Measurements from ENCODE around the gene CTXN1.
A peak's percentile ranks its signal among the peaks of the same experiment; 100 is the strongest.
"Not testable (repeated sequence)": the region's sequence is repeated elsewhere in the genome, so short reads cannot be mapped to it uniquely, and the experiment has no call there.

CTXN1 gene

DNA sequence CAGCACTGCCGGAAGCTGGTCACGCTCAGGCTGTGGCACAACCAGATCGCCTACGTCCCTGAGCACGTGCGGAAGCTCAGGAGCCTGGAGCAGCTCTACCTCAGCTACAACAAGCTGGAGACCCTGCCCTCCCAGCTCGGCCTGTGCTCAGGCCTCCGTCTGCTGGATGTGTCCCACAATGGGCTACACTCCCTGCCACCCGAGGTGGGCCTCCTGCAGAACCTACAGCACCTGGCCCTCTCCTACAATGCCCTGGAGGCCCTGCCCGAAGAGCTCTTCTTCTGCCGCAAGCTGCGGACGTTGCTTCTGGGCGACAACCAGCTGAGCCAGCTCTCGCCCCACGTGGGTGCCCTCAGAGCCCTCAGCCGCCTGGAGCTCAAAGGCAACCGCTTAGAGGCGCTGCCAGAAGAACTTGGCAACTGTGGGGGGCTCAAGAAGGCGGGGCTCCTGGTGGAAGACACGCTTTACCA, 25.5 kb downstream of the CTXN1 start:
- DNase-seq: no peak
- no peak for ATAC-seq

DNA sequence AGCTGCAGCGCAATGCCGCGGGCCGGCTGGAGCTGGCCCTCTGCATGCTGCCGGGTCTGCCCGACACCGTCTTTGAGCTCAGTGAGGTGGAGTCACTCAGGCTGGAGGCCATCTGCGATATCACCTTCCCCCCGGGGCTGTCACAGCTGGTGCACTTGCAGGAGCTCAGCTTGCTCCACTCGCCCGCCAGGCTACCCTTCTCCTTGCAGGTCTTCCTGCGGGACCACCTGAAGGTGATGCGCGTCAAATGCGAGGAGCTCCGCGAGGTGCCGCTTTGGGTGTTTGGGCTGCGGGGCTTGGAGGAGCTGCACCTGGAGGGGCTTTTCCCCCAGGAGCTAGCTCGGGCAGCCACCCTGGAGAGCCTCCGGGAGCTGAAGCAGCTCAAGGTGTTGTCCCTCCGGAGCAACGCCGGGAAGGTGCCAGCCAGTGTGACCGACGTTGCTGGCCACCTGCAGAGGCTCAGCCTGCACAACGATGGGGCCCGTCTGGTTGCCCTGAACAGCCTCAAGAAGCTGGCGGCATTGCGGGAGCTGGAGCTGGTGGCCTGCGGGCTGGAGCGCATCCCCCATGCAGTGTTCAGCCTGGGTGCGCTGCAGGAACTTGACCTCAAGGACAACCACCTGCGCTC, 26.1 kb downstream of the CTXN1 start:
- DNase-seq (no peak), ATAC-seq (no peak)

DNA sequence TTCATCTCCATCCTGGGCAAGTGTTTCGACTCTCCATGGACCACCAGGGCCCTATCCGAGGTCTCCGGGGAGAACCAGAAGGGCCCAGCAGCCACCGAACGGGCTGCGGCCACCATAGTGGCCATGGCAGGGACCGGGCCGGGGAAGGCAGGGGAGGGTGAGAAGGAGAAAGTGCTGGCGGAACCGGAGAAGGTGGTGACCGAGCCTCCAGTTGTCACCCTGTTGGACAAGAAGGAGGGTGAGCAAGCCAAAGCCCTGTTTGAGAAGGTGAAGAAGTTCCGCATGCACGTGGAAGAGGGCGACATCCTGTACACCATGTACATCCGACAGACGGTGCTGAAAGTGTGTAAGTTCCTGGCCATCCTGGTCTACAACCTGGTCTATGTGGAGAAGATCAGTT, 27.0 kb downstream of the CTXN1 start:
- DNase-seq: no peak

DNA sequence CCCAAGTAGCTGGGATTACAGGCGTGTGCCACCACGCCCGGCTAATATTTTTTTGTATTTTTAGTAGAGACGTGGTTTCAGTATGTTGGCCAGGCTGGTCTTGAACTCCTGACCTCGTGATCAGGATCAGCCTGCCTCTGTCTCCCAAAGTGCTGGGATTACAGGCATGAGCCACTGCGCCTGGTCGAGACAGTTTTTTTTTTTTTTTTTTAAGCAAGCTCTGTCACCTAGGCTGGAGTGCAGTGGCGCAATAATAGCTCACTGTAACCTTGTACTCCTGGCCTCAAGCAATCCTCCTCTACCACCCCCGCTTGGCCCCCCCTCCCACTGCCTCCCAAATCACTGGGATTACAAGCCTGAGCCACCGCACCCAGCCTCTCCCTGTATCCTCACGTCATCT, 28.6 kb downstream of the CTXN1 start:
- DNase-seq: no peak
- ATAC-seq: no peak

More for the DNA sequence above, 27.0 kb downstream of the CTXN1 start:
- no peak for ATAC-seq

DNA sequence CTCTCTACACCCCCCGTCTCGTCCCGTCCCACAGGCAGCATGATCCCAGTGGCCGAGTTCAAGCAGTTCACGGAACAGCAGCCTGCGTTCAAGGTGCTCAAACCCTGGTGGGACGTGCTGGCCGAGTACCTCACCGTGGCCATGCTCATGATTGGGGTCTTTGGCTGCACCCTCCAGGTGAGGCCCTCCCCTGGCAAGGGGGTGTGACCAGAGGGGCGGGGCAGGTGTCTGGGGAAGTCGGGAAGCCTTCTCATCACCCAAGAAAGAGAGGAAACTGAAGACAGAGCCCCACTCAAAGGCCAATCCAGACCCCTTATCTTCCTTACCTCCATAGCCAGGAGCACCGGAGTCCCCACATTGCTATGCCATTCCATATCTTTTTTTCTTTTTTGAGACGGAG, 30.4 kb downstream of the CTXN1 start:
- ATAC-seq (no peak), DNase-seq (no peak)

DNA sequence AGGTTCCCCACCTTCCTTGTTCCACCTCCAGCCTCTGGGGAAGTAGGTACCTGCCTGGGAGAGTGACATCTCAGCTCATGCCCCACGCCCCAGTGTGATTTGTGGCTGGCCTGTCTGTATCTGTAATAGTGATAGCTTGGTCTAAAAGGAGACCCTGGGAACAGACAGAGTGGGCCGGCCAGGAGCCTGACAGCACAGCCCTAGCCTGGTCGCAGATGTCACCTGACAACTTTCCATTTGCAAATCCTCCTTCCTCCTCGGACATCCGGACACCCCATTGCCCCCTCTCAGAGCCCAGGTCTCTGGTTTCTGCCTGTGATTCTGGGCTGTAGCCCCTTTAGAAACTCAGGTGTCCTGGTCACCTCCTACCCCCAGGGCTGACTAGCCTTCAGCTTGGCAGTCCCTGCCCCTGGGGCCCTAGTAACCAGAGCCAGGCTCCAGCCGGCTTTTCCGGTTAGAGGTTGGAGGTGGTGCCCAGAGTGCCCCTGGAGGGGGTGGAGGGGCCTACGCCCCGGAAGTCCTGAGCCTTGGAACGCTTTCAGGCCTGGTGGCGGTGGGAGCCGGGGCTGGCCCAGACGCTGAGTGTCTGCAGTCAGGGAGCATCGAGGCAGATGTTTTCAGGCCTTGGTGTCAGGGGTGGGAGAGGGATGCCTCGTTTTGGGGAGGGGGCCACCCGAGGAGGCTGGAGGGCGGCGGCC, 31.2 kb downstream of the CTXN1 start:
- ATAC-seq: no peak
- DNase-seq: no peak

DNA sequence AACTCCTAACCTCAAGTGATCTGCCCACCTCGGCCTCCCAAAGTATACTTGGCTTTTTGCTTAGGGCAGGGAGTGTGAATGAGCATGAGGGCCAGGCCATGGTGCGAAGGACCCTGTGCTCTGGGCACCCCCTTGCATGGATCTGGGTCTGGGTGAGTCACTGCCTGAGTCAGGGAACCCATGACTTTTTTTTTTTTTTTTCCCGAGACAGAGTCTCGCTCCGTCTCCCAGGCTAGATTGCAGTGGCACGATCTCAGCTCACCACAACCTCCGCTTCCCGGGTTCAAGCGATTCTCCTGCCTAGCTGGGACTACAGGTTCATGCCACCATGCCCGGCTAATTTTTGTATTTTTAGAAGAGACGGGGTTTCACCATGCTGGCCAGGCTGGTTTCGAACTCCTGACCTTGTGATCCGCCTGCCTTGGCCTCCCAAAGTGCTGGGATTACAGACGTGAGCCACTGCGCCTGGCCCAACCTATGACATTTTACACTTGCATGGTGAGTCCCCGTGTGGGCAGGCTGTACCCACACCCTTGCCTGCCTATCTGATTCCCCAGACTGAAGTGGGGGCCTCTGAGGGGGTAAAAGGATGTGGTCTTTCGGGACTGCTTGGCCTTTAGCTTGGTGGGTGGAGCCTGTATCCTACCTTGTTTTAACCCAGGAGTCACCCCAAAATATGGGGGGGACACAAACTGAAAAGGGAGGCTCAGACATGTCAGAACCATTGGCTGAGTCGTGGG, 32.4 kb downstream of the CTXN1 start:
- DNase-seq: not testable (repeated sequence)
- ATAC-seq: peak; percentile 60

DNA sequence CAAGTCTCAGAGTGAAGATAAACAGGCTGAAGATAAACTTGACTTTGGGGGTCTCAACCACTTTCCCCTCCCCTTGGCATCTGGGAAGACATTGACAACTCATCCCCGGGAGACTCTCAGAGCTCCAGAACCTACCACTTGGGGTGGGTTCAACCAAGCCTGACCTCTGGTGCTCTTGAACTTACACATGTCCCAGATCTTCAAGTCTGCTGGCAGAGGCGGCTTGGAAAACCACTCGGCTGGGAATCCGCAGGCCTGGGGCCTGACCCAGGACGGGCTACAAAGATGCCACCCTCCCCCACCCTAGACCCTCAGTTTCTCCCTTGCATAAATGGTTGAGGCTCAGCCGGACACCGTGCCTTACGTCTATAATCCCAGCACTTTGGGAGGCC, 37.1 kb downstream of the CTXN1 start:
- ATAC-seq: no peak
- no peak for DNase-seq

DNA sequence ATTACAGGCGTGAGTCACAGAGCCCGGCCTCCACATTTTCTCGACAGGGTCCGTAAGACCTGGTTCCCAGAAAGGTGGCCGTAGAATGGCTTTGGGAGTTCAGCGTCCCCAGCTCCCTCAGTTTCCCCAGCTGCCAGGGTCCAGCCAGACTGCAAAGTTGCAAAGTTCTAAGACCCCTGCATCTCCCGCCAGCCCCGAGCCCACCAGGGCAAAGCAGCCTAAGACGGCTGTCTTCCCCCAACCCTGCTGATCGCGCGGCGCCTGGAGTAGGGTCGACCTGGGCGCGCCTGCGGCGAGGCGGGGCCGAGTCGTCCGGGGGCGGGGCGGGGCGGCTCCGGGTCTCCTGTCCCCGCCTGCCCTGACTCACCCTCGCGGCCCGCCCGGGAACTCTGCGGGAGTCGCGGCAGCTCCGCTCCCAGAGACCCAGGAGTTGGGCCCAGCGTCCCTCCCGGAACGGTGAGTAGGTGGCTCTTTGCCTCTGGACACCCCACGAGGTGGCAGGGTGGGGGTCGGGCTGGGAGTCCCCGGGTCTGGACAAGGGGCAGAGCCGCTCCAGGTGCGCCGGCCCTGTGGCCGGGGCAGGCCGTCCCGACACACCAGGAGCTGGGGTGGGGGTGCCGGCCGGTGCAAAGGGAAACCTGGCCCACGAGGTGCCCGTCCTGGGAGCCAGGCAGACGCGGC, 37.6 kb downstream of the CTXN1 start, which contains the start of gene LRRC8E:
Gene LRRC8E (plus strand): TSS at position 366 of the 681 bp plus-strand sequence. CDS start 7,094 bp downstream, outside the sequence.
- DNase-seq: peak; percentile 67
- peak; percentile 75 for ATAC-seq

DNA sequence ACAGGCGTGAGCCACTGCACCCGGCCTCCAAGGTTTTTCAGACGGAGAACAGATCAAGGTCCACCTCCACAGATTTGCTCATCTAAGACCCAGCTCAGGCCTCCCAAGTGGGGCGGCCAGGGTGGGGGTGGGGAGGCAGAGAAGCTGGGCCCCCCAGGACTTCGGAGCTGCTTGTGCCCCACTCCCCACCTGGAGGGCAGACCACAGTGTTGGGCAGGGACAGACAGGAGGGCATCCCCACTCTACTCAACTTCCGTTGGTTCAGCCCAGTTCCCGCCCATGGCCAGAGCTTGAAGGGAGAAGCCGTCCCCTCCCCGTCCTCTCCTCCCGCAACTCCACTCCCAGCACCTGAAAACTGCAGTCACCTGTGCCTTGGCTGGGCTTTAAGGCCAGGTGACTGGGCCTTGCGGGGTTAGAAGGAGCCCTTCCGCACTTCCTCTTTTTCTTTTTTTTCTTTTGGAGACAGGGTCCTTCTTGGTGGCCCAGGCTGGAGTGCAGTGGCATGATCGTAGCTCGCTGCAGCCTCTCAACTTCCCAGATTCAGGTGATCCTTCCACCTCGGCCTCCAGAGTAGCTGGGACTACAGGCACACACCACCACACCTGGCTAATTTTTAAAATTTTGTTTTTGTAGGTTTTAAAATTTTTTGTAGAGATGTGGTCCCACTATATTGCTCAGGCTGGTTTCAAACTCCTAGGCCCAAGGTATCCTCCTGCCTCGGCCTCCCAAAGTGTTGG, 38.4 kb downstream of the CTXN1 start:
- DNase-seq (no peak), ATAC-seq (no peak)

DNA sequence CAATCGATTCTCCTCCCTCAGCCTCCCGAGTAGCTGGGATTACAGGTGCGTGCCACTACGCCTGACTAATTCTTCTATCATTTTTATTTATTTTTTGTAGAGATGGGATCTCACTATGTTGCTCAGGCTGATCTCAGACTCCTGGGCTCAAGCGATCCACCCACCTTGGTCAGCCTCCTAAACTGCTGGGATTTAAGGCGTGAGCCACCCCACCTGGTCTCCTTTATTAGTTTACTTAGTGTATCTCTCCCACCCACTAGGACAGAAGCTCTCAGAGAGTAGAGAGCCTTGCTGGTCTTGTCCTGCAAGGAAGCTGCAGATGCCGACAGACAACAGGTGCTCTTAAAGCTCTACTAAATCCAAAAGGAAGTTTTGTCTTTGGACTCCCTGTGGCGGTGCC, 40.1 kb downstream of the CTXN1 start:
- no peak for ATAC-seq
- DNase-seq: no peak

DNA sequence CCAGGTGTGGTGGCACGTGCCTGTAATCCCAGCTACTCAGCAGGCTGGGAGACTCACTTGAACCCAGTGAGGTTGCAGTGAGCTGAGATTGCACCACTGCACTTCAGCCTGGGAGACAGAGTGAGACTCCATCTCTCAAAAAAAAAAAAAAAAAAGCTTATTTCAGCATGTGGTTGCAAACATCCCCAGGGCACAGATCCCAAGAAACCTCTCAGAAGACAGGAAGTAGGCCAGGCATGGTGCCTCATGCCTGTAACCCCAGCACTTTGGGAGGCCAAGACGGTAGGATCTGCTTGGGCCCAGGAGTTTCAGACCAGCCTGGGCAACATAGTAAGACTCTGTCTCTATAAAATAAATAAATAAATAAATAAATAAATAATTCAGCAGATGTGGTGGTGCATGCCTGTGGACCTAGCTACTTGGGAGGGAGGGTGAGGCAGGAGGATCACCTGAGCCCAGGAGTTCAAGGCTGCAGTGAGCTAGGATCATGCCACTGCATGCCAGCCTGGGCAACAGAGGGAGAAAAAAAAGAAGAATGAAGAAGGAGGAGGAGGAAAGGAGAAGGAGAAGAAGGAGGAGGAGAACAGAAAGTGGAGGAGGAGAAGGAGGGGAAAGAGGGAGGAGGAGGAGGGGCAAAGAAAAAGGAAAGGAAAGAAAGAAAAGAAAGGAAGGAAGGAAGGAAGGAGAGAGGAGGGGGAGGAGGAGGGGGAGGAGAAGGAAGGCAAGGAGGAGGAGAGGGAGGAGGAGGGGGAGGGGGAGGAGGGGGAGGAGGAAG, 42.0 kb downstream of the CTXN1 start:
- ATAC-seq: no peak
- no peak for DNase-seq

DNA sequence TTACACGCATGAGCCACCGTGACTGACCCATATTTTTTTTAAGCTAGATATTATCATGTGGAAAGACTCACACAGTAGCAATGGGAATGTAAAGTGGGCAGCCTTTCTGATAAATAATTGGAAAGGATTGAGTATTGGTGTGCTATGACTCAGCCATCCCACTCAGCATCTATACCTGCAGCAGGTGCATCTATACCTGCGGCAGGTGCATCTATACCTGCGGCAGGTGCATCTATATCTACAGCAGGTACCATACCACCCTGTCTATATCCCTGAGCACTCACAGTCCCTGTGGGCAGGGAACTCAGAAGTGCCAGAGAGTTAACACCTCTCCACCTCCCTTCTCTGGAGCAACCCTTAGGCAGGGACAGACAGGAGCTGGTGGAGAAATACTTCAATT, 42.8 kb downstream of the CTXN1 start:
- ATAC-seq: no peak
- DNase-seq: no peak

DNA sequence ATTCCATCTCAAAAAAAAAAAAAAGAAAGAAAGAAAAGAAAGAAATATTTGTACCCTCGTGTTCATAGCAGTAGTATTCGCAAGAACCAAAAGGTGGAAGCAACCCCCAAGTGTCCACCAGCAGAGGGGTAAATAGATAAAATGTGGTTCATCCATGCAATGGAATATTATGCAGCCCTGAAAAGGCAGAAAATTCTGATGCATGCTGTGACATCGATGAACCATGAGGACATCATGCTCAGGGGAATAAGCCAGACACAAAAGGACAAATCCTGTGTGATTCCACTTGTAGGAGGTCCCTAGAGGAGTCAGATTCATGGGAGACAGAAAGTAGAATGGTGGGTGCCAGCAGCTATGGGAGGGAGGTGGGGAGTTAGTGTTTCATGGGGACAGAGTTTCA, 44.0 kb downstream of the CTXN1 start:
- ATAC-seq (no peak), DNase-seq (no peak)

DNA sequence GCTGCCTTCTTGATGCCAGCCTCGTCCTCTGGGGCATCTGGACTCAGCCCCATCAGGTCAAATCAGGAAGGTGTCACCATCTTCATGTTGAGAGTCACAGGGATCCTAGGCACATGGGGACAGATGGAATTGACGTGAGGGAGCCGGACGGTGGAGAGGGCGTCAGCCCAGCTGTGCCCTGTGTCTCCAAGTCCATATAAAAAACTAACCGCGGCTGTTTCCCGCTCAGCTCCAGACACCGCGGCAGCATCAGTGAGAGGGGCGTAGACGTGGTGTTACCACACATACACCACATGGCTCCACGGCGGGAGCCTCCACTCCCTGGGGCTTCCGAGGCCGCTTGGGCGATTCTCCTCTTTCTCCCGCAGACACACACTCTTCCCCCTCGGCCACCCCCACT, 46.1 kb downstream of the CTXN1 start:
- no peak for DNase-seq
- peak; percentile 28 for ATAC-seq

DNA sequence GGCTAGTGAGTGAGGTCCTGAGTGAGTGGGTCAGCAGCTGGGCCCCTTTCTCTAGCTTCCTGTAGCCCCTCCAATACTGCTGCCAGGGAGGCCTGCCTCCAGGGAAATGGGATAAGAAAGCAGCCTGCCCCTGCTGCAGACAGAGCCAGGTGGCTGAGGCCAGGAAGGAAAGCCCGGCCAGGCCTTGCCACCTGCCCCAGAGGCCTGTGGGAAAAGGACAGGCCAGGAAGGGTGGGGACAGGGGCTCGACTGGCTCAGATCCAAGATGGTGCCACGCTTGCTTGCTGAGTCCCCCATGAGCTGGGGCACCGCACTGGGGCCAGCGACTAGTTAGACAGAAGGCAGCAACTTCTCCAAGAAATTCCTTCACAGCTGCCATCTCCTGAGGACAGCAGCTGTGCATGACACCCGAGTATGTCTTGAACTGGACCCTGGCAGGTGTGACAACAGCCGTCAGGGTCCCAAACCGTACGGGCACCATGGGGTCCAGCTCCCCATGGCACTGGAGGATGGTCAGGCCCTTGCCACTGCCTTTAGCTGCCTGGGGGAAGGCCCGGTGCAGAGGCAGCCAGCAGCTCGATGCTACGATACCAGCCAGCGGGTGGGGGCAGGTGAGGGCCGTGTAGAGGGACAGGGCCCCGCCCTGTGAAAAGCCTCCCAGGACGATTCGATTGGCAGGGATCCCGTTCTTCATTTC, 46.7 kb downstream of the CTXN1 start:
- DNase-seq: no peak
- no peak for ATAC-seq

DNA sequence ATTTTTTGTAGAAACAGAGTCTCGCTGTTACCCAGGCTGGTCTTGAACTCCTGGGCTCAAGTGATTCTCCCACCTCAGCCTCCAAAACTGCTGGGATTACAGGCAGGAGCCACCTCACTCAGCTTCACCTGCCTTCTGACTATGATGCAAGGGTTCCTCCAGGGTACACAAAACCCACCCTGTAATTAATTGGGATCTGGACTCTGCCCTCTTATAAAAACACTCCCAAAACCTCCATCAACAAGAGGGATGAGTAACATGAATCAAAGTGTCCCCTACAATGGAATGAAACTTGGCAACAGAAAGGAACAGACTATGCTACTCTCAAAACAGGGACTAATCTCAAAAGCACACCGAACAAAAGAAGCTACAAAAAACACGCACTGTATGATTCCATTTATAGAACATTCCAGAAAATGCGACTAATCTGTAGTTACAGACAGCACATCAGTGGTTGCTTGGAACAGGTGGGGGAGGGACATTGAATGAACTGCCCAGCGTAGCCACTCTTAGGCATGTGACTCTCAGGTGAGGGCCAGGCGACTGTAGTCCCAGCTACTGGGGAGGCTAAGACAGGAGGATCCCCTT, 48.6 kb downstream of the CTXN1 start:
- ATAC-seq: no peak
- DNase-seq: no peak

DNA sequence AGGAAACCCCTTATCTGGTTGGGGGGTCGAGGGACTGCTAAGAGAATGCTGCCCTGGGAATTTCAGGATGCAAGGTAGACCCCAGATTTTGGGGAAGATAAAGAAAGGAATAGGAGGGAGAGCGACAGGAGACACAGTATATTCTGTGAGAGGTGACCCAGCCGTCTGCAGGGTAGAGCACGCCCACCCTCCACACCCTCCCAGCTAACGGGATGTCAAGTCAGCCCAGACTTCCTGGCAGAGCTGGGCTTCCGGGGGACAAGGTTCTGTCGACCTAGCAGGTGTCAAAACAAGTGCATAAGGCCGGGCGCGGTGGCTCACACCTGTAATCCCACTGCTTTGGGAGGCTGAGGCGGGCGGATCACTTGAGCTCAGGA, 51.0 kb downstream of the CTXN1 start:
- ATAC-seq: no peak
- no peak for DNase-seq

Data from stimulated activated naive CD8-positive, alpha-beta T cell treated with anti-CD3 and anti-CD28 coated beads, Interleukin-15, Interleukin-2, amounts not matched to agents 100 U/mL and 50 U/mL, for 24 hours (primary cell).